HepG2 (cell line): ENCODE data around the gene FAM83C. TPM values are rescaled to one million over a fixed set of nuclear protein-coding genes. Genes with fewer than 3 reads are reported as not detected.

ENCODE experiments used
- ATAC-seq: fragments of 200-7000 bp; cut with Tn5 transposase; 3 replicates; pipeline ENCODE4 v1.9.1; 2020; ENCODE audit warnings: mild to moderate bottlenecking, moderate library complexity
- BruUV-seq: library from RNA; stranded (reverse); fragments of 400-500 nt; replicated peaks from 2 replicates; lab custom pipeline; 2021; lab: Mats Ljungman, UMichigan
- CTCF ChIA-PET: fragments of 300-600 bp; formaldehyde crosslinking; extraction: SDS; loops from one replicate; lab custom pipeline; 2021; ENCODE audit warnings: low total read pairs, inconsistent platforms, low intra/inter-chr PET ratio; lab: Yijun Ruan, JAX
- POLR2A ChIA-PET: fragments of 350-600 bp; sonication (Branson Sonifier 250); formaldehyde crosslinking; loops from one replicate; lab custom pipeline; 2020; ENCODE audit warnings: antibody characterized with exemption, inconsistent platforms; lab: Yijun Ruan, JAX
- DNase-seq: peaks from one replicate; pipeline ENCODE4 v3.0.0-alpha.2; 2015; ENCODE audit warnings: low spot score
- FAIRE-seq: peaks from 3 replicates; lab custom pipeline; 2011; peaks lifted over from hg19 to GRCh38; lab: Jason Lieb, UNC
- H2AFZ ChIP-seq: one replicate; pipeline ENCODE4 v1.6.1; 2011; ENCODE audit warnings: low read length, inconsistent platforms
- H3K27ac ChIP-seq: fragments of 300-600 bp; 3 replicates; pipeline ENCODE4 v1.8.0; 2011; ENCODE audit warnings: mixed run types, mild to moderate bottlenecking, mixed read lengths, low read length, inconsistent platforms; ENCODE audit not compliant: insufficient read depth; ENCODE audit errors: extremely low read length
- H3K27me3 ChIP-seq, 2 experiments: fragments of 200-600 bp in 1 of 2; 2 replicates in 1 of 2; 3 replicates in 1 of 2; pipeline versions ENCODE4 v1.6.0 to v1.8.0; 2011; ENCODE audit warnings: low read length in 2 of 2, mild to moderate bottlenecking in 2 of 2, moderate library complexity in 2 of 2, inconsistent platforms in 1 of 2; ENCODE audit not compliant: insufficient read depth in 2 of 2, control insufficient read depth in 1 of 2
- H3K36me3 ChIP-seq, 2 experiments: fragments of 200-600 bp in 1 of 2; replicated peaks in 1 of 2; 2 replicates in 1 of 2; 3 replicates in 1 of 2; pipeline versions ENCODE4 v1.5.1 to v1.8.0; 2011; ENCODE audit warnings: low read length in 2 of 2, inconsistent platforms in 1 of 2; ENCODE audit not compliant: insufficient read depth in 2 of 2, control insufficient read depth in 1 of 2
- H3K4me1 ChIP-seq: 2 replicates; pipeline ENCODE4 v1.5.1; 2012; ENCODE audit warnings: low read length, inconsistent platforms; ENCODE audit not compliant: insufficient read depth
- H3K4me2 ChIP-seq: 2 replicates; pipeline ENCODE4 v1.6.0; 2011; ENCODE audit warnings: low read depth, low read length, inconsistent platforms
- H3K4me3 ChIP-seq, 3 experiments: fragments of 200-600 bp in 1 of 3; sonication (generic), shearing (Covaris generic) in 1 of 3; replicated peaks in 1 of 3; 2 replicates each; pipeline ENCODE4 v1.5.1; 2011 to 2016; ENCODE audit warnings: low read length in 3 of 3, inconsistent platforms in 2 of 3, low read depth in 2 of 3, mild to moderate bottlenecking in 2 of 3, control low read depth in 1 of 3, mixed read lengths in 1 of 3; ENCODE audit not compliant: insufficient read depth in 1 of 3
- H3K79me2 ChIP-seq: one replicate; pipeline ENCODE4 v1.6.1; 2011; ENCODE audit warnings: low read length, inconsistent platforms; ENCODE audit not compliant: insufficient read depth
- H3K9ac ChIP-seq: 2 replicates; pipeline ENCODE4 v1.6.0; 2011; ENCODE audit warnings: mild to moderate bottlenecking, low read depth, low read length, inconsistent platforms; ENCODE audit not compliant: insufficient read depth
- H3K9me3 ChIP-seq: 2 replicates; pipeline ENCODE4 v1.5.1; 2012; ENCODE audit warnings: mild to moderate bottlenecking, low read length
- H4K20me1 ChIP-seq: 2 replicates; pipeline ENCODE4 v1.6.0; 2011; ENCODE audit warnings: inconsistent platforms, mild to moderate bottlenecking, low read length, moderate library complexity; ENCODE audit not compliant: insufficient read depth
- ARNT2 ChIP-seq: sonication (generic); formaldehyde crosslinking; IDR thresholded peaks from 2 replicates; pipeline ENCODE4 v1.8.0; 2022; ENCODE audit warnings: mild to moderate bottlenecking, low read depth, missing genetic modification reagents, moderate library complexity
- EEA1 ChIP-seq: sonication (generic); formaldehyde crosslinking; IDR thresholded peaks from 2 replicates; pipeline ENCODE4 v1.5.1; 2020; ENCODE audit warnings: mild to moderate bottlenecking, missing genetic modification reagents, borderline replicate concordance
- FOXA1 ChIP-seq, 2 experiments: fragments of 450-650 bp in 1 of 2; sonication (generic) in 1 of 2; formaldehyde crosslinking in 1 of 2; IDR thresholded peaks; 2 replicates each; pipeline versions ENCODE4 v1.4.0 to v1.6.1; 2016 to 2020; ENCODE audit warnings: missing genetic modification reagents in 1 of 2
- HNF4G ChIP-seq, 2 experiments: sonication (generic) in 1 of 2; formaldehyde crosslinking in 1 of 2; IDR thresholded peaks; 2 replicates each; pipeline versions ENCODE4 v1.4.0 to v1.6.1; 2011 to 2020; ENCODE audit warnings: borderline replicate concordance in 2 of 2, low read depth in 2 of 2, mild to moderate bottlenecking in 2 of 2, low read length in 1 of 2, missing genetic modification reagents in 1 of 2, moderate library complexity in 1 of 2
- NFKBIZ ChIP-seq: IDR thresholded peaks from 2 replicates; pipeline ENCODE4 v1.6.1; 2018; ENCODE audit warnings: missing genetic modification reagents, missing compliant biosample characterization
- PHF8 ChIP-seq: sonication (generic); formaldehyde crosslinking; IDR thresholded peaks from 2 replicates; pipeline ENCODE4 v1.5.0; 2020; ENCODE audit warnings: missing genetic modification reagents
- POGZ ChIP-seq: sonication (generic); formaldehyde crosslinking; IDR thresholded peaks from 2 replicates; pipeline ENCODE4 v1.4.0; 2020; ENCODE audit warnings: mild to moderate bottlenecking, missing genetic modification reagents
- POLR2AphosphoS5 ChIP-seq: IDR thresholded peaks from 2 replicates; pipeline ENCODE4 v1.6.1; 2012; ENCODE audit warnings: low read depth, low read length
- RXRA ChIP-seq: sonication (generic); formaldehyde crosslinking; IDR thresholded peaks from 2 replicates; pipeline ENCODE4 v1.5.1; 2020; ENCODE audit warnings: missing genetic modification reagents
- SMYD3 ChIP-seq: sonication (generic); formaldehyde crosslinking; IDR thresholded peaks from 2 replicates; pipeline ENCODE4 v1.8.1; 2023; ENCODE audit warnings: mild to moderate bottlenecking, missing genetic modification reagents
- TMF1 ChIP-seq: sonication (generic); formaldehyde crosslinking; IDR thresholded peaks from 2 replicates; pipeline ENCODE4 v1.8.1; 2022; ENCODE audit warnings: low read depth, missing genetic modification reagents
- YEATS2 ChIP-seq: sonication (generic); formaldehyde crosslinking; IDR thresholded peaks from 2 replicates; pipeline ENCODE4 v1.4.0; 2020; ENCODE audit warnings: missing genetic modification reagents, borderline replicate concordance
- ZBTB20 ChIP-seq: sonication (generic); formaldehyde crosslinking; IDR thresholded peaks from 2 replicates; pipeline ENCODE4 v1.8.1; 2023; ENCODE audit warnings: missing genetic modification reagents, low read depth, mild to moderate bottlenecking, borderline replicate concordance
- ZMYM2 ChIP-seq: sonication (generic); formaldehyde crosslinking; IDR thresholded peaks from 2 replicates; pipeline ENCODE4 v1.8.0; 2022; ENCODE audit warnings: mild to moderate bottlenecking, missing genetic modification reagents
- ZNF101 ChIP-seq: sonication (generic); formaldehyde crosslinking; IDR thresholded peaks from 2 replicates; pipeline ENCODE4 v1.4.0; 2020; ENCODE audit warnings: mild to moderate bottlenecking, low read depth, missing genetic modification reagents, borderline replicate concordance
- ZNF24 ChIP-seq: fragments of 450-650 bp; IDR thresholded peaks from 2 replicates; pipeline ENCODE4 v1.6.1; 2017; ENCODE audit warnings: antibody characterized with exemption, mild to moderate bottlenecking
- ZNF253 ChIP-seq: sonication (generic); formaldehyde crosslinking; IDR thresholded peaks from 2 replicates; pipeline ENCODE4 v1.8.0; 2022; ENCODE audit warnings: mild to moderate bottlenecking, missing genetic modification reagents, borderline replicate concordance
- WGBS: methylation state at CpG from one replicate; pipeline ENCODE4 v1.1.6; 2017; ENCODE audit warnings: low lambda C conversion rate; 5-methylcytosine and 5-hydroxymethylcytosine counted together
- in situ Hi-C: cut with HindIII; loops from 2 replicates; pipeline ENCODE4 v1.10.0; 2017; ENCODE audit warnings: low pct_unique_long_range_greater_than_20kb; ENCODE audit not compliant: extremely low pct_ligation_motif_present
- intact Hi-C: fragments of 100-400 bp; cut with micrococcal nuclease; formaldehyde crosslinking; loops from one replicate; pipeline ENCODE4 v1.10.0; 2022; ENCODE audit not compliant: unreplicated experiment
- polyA plus RNA-seq, 8 experiments: library from polyadenylated mRNA; depleted of rRNA in 3 of 8; stranded (reverse) in 7 of 8; unstranded in 1 of 8; fragments of >200 nt; fragmentation: Illumina TruSeq in 4 of 8; extraction: Trizol in 4 of 8; gene quantifications; 2 replicates each; pipeline versions ENCODE4 v1.2.1 to v1.2.3, GENCODE V29; 2011 to 2016; ENCODE audit warnings: low read depth in 4 of 8, missing spikeins in 1 of 8, mixed read lengths in 1 of 8; ENCODE audit not compliant: insufficient read depth in 1 of 8
- total RNA-seq, 5 experiments: library from RNA; depleted of rRNA; stranded (reverse); fragments of >200 nt; fragmentation: Illumina TruSeq; extraction: Trizol; gene quantifications; 2 replicates each; pipeline ENCODE4 v1.2.3, GENCODE V29; 2016; ENCODE audit warnings: low read depth in 1 of 5
- TF ChIP-seq, protein P1 (sequence below): sonication (generic); formaldehyde crosslinking; conservative IDR thresholded peaks from 2 replicates; pipeline ENCODE4 v1.8.1; 2023; ENCODE audit warnings: missing genetic modification reagents
- TF ChIP-seq, protein P2 (sequence below): sonication (generic); formaldehyde crosslinking; IDR thresholded peaks from 2 replicates; pipeline ENCODE4 v1.5.0; 2020; ENCODE audit warnings: mild to moderate bottlenecking, missing genetic modification reagents

FAM83C gene
- total and polyA plus RNA-seq, 2 of the 13 experiments (the other 11 are each of a cell fraction or from before 2014, with no cell fraction given) = 0.04 TPM; not detected in 1

DNA sequence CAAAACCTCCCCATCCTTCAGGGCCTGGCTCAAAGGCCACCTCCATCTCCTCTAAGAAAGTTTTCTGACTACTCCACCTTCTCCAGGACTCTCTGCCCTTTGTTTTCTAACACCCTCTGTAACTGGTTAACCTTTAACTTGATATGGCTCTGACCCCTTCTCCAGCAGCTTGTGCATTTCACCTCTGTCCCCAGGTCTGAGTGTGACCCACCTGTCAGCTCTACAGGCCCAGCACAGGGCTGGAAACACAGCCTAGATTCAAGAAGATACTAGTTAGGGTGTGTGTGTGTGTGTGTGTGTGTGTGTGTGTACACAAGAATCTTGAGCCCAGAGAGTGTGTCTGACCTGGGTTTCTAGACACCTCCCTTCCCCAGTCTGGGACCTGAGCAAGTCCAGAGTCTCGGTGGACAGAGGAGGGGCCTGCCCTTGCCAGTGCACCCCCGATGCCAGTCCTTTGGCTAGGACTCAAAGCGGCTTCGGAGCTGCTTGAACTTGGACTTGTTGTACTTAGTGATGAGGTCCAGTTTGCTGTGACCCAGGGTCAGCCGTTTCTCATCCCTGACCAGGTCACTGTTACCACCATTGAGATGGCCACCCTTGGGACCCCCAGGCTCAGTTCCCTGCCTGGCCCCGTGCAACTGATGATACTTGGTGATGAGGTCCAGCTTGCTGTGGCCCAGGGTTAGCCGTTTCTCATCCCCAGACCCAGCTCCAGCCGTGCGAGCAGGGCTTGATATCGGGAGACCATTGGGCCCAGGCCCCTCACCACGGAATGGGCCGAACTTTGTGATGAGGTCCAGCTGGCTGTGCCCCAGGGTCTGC, 5.9 kb downstream of the FAM83C start:
- Histone ChIP-seq H3K79me2 (peaks cover 36% of the 10 kb centered on the region), H3K27ac (peak overlapping the region; percentile 95), H3K4me2 (peak overlapping the region; percentile 91), H3K9ac (peak overlapping the region; percentile 97), H3K4me1 (peaks cover 70% of the 10 kb centered on the region), H3K36me3 (peaks cover 0 to 10% of the 10 kb centered on the region in 2 experiments; a peak in 3 of 5 replicates), H2AFZ (no peak overlapping the region), H3K27me3 (peaks cover 3 to 17% of the 10 kb centered on the region in 2 experiments; a peak in 3 of 5 replicates), H3K9me3 (no peaks in the 10 kb centered on the region), H3K4me3 (peak overlapping the region; percentile 80 to 98 (median 81)), H4K20me1 (peaks cover 9% of the 10 kb centered on the region)
- intact Hi-C loops (no loop called here), in situ Hi-C loops (no loop called here)
- no TSS peak for BruUV-seq
- DNase-seq = peak; percentile 86
- POLR2A ChIA-PET = interaction anchor here (0.9 to 3.0 kb wide), 14 partner anchors 11 to 410 kb away, joined by 3 to 26 read pairs (median 5); partner anchors contain the start of genes ACSS2, CEP250, EDEM2 and UQCC1
- peak; percentile 92 for FAIRE-seq
- peak; percentile 70 for ATAC-seq
- CTCF ChIA-PET = interaction anchor here (0.8 to 1.1 kb wide), 2 partner anchors 18 to 21 kb away, joined by 3 to 5 read pairs; no protein-coding TSS in a partner anchor
- WGBS = 11% methylated on average over 9 of the region's 12 CpGs
- TF ChIP-seq ZBTB20 = no peak
- TF ChIP-seq POGZ (CRISPR knock-in tag) = no peak
- TF ChIP-seq TMF1 (CRISPR knock-in tag) = no peak
- no peak; the same call in 1 of the 2 replicates for TF ChIP-seq HNF4G (IDR thresholded peaks at IDR 0.05; ENCODE audit: borderline replicate concordance, low read depth, low read length)
- no peak; the same call in 1 of the 2 replicates for TF ChIP-seq HNF4G (CRISPR knock-in tag; IDR thresholded peaks at IDR 0.05; ENCODE audit: borderline replicate concordance, low read depth)
- TF ChIP-seq, protein P1, sequence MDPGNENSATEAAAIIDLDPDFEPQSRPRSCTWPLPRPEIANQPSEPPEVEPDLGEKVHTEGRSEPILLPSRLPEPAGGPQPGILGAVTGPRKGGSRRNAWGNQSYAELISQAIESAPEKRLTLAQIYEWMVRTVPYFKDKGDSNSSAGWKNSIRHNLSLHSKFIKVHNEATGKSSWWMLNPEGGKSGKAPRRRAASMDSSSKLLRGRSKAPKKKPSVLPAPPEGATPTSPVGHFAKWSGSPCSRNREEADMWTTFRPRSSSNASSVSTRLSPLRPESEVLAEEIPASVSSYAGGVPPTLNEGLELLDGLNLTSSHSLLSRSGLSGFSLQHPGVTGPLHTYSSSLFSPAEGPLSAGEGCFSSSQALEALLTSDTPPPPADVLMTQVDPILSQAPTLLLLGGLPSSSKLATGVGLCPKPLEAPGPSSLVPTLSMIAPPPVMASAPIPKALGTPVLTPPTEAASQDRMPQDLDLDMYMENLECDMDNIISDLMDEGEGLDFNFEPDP = peak; percentile 96; the same call in 1 of the 2 replicates
- no peak for TF ChIP-seq ZNF24
- TF ChIP-seq, protein P2, sequence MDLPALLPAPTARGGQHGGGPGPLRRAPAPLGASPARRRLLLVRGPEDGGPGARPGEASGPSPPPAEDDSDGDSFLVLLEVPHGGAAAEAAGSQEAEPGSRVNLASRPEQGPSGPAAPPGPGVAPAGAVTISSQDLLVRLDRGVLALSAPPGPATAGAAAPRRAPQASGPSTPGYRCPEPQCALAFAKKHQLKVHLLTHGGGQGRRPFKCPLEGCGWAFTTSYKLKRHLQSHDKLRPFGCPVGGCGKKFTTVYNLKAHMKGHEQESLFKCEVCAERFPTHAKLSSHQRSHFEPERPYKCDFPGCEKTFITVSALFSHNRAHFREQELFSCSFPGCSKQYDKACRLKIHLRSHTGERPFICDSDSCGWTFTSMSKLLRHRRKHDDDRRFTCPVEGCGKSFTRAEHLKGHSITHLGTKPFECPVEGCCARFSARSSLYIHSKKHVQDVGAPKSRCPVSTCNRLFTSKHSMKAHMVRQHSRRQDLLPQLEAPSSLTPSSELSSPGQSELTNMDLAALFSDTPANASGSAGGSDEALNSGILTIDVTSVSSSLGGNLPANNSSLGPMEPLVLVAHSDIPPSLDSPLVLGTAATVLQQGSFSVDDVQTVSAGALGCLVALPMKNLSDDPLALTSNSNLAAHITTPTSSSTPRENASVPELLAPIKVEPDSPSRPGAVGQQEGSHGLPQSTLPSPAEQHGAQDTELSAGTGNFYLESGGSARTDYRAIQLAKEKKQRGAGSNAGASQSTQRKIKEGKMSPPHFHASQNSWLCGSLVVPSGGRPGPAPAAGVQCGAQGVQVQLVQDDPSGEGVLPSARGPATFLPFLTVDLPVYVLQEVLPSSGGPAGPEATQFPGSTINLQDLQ = 0 out of 2 replicates have a peak, but pooled peaks have one; percentile 7
- peak; percentile 86 for TF ChIP-seq POLR2AphosphoS5
- TF ChIP-seq EEA1 (CRISPR knock-in tag) = 0 out of 2 replicates have a peak, but pooled peaks have one; percentile 68
- 0 out of 2 replicates have a peak, but pooled peaks have one; percentile 59 for TF ChIP-seq ZNF253 (CRISPR knock-in tag)
- TF ChIP-seq ZMYM2 (CRISPR knock-in tag) = peak; percentile 66; the same call in 1 of the 2 replicates
- TF ChIP-seq FOXA1 (IDR thresholded peaks at IDR 0.05) = no peak
- TF ChIP-seq FOXA1 (CRISPR knock-in tag; IDR thresholded peaks at IDR 0.05) = peak; percentile 21; the same call in 1 of the 2 replicates
- no peak for TF ChIP-seq ARNT2
- peak; percentile 64 for TF ChIP-seq RXRA (CRISPR knock-in tag)
- no peak for TF ChIP-seq YEATS2 (CRISPR knock-in tag)
- no peak for TF ChIP-seq ZNF101 (CRISPR knock-in tag)
- TF ChIP-seq NFKBIZ (CRISPR knock-in tag) = peak; percentile 14; the same call in 1 of the 2 replicates
- TF ChIP-seq PHF8 (CRISPR knock-in tag) = peak; percentile 47; the same call in 1 of the 2 replicates
- TF ChIP-seq SMYD3 (CRISPR knock-in tag) = peak; percentile 20; the same call in 1 of the 2 replicates
